NT2/D1 (cell line): ENCODE data around the gene KHDC3L.

Experiments used
- SUZ12 ChIP-seq: IDR thresholded peaks from 2 replicates; pipeline ENCODE4 v1.6.1; 2011; ENCODE audit not compliant: insufficient read length, insufficient read depth; ENCODE audit errors: extremely low read depth
- YY1 ChIP-seq: IDR thresholded peaks from 2 replicates; pipeline ENCODE4 v1.6.1; 2011; ENCODE audit not compliant: insufficient read length, insufficient read depth
- ZNF274 ChIP-seq: IDR thresholded peaks from 2 replicates; pipeline ENCODE4 v1.6.1; 2011; ENCODE audit warnings: mild to moderate bottlenecking, low read depth, low read length

- no peak for TF ChIP-seq YY1
- TF ChIP-seq ZNF274, result no peak
- no peak for TF ChIP-seq SUZ12
Measured at GRCh38 chr6:73369157-73369556, 6.7 kb downstream of the KHDC3L start.
